GM12878 (cell line): ENCODE results near the gene TNFRSF1B.

Source experiments
- E2F8 ChIP-seq: fragments of 450-650 bp; IDR thresholded peaks from 2 replicates; pipeline ENCODE4 v1.6.1; 2018; ENCODE audit warnings: mild to moderate bottlenecking, low read depth, moderate library complexity; ENCODE audit not compliant: partially characterized antibody
- ZBTB40 ChIP-seq: fragments of 450-650 bp; IDR thresholded peaks from 2 replicates; pipeline ENCODE4 v1.6.1; 2016; ENCODE audit warnings: mild to moderate bottlenecking, moderate library complexity, borderline replicate concordance

DNA sequence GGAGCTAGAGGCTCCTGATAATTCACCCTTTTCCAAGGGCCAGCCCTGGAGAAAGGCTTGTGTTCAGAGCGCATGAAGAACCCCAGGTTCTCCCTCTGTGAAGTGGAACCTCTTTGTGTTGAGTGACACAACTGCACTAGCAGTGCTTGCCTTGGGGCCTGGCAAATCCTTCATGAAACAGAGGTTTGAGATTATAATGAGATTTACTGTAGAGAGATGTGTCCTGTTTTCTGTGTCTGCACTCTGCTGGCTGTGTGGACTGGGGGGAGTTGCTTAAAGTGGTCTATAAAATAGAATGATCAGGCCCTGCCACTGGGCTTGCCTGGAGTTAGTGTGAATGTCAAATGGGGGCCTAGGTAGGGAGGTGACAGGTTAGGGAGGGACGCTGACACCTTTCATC is 11.5 kb upstream of the TNFRSF1B start:
- TF ChIP-seq E2F8 (no peak), ZBTB40 (no peak)
